CD4-positive, alpha-beta T cell treated with Interleukin-15 for 4 hours (primary cell): ENCODE data around the gene STXBP5.

Experiments used
- DNase-seq: peaks from one replicate; pipeline ENCODE4 v3.0.0-alpha.2; 2020; ENCODE audit warnings: low spot score

Gene STXBP5

GRCh38 chr6:147204060-147204785 lies at the start of gene STXBP5:
TSS of gene STXBP5 (plus strand) at chr6:147204417. CDS start at chr6:147204533, 116 bp downstream.
- DNase-seq: peak; percentile 31

DNA sequence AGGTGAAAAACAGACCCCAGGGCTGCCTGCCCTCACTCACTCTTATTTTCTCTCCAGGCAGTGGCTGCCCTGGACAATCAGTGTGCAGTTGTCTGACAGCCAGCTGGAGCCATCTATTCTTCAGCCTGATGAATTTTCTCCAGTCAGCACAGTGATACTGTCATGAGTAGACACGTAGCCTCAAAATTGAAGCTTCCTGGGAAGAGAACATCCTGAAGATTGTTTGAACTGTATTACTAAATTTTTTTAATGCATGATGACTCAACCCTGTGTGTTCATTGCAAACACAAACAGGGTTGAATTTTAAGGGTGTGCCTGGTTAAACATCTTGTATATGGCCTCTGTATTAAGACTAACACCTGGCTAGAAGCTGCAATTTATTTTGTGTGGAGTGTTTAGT lies 49.8 kb upstream of the STXBP5 start:
- DNase-seq: no peak

GRCh38 chr6:147156218-147156617 lies 48.0 kb upstream of the STXBP5 start:
- no peak for DNase-seq

DNA sequence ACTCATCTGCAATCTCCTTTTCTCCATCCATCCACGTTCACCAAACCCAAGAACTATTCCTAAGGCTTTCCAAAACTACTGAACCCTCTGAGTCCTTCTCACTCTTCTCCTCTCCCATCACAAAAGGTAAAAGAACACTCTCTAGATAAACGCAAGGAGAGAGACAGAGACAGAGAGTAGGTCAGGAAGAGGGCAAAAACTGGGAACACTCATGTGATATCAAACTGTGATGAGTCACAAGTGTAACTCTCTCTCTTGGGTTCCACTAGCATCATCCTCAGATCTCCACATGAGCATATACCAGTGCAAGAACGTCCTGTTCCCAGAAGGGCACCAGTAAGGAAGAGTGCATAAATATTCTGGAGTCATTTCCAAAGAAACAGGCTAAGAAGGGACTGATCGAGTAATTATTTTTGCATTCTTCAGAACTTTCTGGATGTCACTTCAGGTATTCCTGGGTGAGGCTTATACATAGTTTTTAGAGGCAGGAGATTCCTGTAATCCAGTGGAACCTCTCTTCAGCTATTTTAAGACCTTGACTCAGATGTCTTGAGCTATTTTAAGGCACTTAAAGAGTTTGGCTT lies 47.3 kb upstream of the STXBP5 start:
- DNase-seq: no peak

DNA sequence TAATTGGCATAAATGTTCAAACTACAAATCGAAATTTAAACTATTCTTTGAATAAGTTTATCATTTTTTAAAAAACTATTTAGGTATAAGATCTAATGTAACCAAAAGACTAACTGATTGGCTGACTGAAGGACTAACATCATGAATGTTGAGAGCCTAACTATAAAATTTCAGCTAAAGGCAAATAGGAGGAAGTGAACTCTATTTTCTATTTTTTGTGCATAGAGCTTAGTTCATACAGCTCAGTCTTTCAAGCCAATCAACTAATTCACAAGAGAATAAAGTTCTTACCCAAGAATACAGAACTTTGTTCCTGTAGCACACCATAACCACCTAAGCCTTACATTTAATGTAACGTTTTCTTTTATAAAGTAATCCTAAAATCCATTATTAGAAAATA lies 46.3 kb upstream of the STXBP5 start:
- no peak for DNase-seq

DNA sequence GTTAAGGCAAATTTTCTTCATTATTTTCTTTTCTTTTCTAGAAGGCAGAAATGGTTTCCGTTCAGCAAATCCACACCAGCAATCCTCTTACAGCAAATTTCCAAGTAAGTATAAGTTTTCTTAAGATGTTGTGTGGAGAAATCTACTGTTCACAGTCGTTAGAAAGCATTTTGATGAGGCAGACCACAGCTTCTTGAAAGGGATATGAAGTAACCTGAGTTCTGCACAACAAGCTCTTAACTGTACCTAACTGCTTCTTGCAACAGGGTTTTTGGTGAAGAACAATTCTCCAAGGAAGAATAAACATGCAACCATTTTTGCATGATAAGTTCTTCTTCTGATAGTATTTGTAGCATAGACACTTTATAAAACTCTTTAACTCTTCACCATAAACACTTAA lies 45.3 kb upstream of the STXBP5 start:
- no peak for DNase-seq

- no peak for DNase-seq
These were observed 44.5 kb upstream of the STXBP5 start for GRCh38 chr6:147159536-147160374.

DNA sequence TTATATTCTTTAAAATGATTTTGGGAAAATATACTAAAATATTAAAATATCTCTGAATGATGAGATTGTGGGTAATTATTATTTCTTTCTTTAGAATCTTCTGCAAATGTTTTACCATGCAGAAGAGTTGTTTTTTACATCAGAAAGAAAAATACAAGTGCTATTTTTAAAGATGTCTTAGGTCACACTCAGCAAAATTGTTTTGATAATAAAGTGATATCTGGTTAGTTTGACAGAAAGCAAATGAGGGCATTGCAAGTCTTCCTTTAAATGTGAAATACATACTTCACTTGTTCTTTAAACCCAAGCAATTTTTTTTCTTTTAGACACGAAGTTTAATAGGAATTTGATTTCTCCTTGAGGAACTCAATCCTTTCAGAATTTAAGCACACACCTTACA lies 43.6 kb upstream of the STXBP5 start:
- no peak for DNase-seq

GRCh38 chr6:147161253-147161973 lies 42.8 kb upstream of the STXBP5 start:
- no peak for DNase-seq

DNA sequence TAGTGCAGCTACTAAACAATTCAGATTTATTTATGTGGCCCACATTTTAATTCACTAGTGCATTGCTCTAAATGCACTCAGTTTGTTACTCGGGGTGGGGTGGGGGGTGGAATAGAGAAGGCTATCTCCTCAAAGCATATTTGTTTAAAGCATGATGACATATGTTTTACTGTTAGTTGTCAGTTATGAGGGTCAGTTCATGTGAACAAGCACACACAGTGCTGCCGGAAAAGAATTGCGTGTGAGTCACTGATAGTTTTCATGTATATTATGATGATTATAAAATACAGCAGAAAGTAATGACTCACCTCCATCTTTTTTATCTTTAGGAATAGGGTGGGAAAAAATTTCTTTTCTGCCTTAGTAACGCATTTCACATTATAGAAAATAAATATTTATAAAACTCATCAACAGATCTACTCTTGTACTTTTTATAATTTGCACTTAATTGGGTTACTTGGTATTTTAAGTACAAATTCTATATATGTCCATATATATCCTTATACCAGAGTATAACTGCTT lies 42.2 kb upstream of the STXBP5 start:
- DNase-seq: no peak

DNA sequence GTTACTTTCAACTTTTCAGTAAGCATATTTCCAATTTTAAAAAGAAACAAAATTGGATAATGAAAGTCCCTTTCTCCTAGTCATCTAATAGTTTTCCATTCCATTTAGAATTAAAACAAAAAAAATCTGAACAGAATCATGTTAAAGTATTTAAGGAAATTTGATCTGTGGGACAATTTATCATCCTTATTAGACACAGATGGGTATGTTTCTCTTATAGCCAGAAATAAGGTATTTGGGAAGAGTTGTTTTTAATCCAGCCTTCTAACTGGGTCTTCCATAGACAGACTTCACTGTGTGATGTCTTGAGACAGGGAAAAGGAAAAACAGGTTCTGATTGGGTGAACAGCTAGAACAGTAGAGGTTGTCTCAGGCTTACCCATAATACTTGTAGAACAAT lies 39.5 kb upstream of the STXBP5 start:
- DNase-seq: no peak

DNA sequence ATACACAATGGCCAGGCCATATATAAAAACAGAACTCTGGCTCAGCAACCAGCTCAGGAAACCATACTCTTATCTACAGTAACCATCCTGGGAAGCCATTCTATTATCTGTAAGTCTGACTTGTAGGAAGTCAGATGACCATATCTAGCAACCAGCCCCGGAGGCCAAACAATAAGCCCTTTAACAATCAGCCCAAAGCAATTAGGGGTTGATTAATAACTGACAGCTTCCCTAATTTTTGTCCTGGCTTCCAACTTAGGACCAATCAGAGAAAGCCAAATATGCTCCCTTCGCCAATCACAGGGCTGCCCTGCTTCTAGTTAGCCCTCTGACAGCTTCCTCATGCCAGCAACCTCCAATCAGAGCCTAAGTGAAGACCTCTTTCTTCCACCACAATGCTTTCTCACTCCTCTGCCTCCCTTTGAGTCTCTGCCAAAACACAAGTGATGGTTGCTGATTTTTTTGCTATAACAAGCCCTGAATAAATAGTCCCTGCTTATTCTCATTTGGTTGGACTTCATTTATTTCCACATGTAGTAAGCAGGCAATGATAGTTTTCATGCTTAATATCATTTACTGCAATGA lies 37.8 kb upstream of the STXBP5 start:
- DNase-seq: no peak

DNA sequence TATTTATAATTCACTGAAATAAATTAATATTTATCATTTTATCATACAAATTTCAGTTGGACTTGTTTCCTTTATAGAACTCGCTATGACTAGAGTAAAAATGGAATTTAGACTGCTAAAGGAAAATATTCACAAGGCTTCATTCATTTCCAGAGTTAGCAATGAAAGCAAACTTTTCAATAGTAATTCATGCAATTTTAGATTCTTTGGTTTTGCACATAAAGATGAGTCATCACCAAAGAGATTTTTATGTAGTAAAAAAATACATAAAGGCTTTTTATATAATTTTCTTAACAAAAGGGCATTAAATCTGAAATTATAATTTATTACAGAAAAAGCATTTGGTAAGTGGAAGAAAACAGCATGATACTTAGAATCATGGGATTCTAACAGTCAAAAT lies 37.2 kb upstream of the STXBP5 start:
- DNase-seq: no peak

GRCh38 chr6:147167576-147168461 lies 36.4 kb upstream of the STXBP5 start:
- DNase-seq: no peak

DNA sequence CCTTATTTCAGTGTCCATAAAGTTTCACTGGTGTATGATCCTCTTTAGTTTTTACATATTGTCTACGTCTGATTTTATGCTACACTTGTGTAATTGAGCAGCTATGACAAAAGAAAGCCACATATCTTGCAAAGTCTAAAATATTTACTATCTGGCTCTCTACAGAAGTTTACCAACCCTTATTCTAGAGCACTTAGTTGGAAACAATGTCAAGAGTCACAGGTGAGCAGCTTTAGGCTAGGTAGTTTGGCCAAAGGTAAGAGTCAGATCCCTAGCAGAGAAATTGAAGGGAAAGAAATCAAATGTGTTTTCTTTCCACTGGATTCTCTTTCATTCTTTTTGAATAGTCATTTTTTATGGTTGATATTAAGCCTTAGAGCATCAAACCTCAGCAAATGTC lies 34.7 kb upstream of the STXBP5 start:
- no peak for DNase-seq

DNA sequence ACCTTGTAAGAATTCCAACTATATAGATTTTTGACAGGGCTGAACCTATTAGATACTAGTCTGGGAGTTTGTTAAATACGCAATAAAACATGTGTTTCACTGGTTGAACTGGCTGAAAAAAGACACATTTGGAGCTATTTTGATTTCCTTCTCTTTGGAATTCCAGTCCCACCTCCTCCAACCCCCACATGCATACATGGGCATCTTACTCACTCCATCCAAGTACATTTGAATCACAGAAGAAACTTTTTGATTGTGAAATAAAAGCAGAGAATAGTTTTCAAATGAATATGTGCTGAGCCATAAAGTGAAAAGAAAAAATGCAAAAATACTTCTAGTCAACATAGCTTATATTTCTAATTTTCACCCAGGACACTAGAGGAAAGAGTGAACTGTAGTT lies 33.9 kb upstream of the STXBP5 start:
- no peak for DNase-seq

DNA sequence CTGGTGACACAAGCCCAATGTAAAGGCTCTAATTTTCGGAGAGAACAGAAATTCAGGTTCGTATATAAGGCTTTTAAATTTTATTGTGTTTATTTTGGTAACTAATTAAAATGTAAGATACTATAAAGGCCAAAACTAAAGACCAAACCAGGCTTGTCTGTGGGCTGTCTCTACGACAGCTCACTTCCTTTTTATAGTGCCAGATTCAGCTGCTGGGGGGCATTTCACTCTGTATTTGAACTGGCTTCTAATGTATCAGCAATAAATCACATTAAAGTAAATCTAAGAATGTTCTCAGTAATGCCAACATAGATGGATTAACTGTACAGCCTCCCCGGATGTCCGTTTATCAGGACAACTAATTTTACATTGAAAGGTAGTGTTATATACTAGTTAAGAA lies 31.1 kb upstream of the STXBP5 start:
- no peak for DNase-seq

- no peak for DNase-seq
These were observed 30.4 kb upstream of the STXBP5 start for GRCh38 chr6:147173675-147174308.

DNA sequence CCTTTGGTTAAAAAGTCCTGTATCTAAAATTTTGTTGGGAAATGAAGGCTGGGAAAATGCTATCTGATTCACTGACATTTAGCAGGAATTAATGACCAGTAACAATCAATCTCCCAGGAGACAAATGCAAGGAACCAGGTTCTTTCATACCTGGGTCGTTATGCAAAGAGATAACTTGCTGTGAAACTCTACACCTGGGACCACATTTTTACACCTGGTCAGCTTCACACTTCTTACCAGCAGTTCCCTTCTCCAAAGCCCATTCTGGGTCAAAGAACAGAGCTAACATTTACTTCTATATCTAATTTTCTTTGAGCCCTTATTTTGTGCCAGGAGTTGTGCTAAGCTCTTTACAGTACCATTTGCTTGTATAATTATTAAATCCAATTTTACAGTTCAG lies 27.4 kb upstream of the STXBP5 start:
- no peak for DNase-seq

DNA sequence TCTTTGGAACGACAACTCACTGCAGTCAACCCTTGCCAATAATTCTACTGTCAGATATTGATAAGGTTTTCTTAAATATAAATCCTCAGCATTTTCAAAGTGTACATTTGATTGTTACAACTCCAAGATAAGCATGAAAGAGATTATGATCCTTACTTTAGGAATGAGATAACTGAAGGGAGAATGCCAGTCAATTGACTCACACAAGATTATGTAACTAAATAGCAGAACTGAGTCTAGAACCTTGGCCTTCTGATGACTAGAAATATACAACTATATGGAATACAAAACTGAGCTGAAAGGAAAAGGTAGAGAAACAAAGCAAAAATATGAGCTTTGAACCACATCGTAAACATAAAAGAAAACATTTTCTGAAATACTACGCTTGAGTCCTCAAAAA lies 26.9 kb upstream of the STXBP5 start:
- DNase-seq: no peak
